HTERT RPE-1 (cell line): ENCODE data around the gene SDCCAG8.

Experiments
- in situ Hi-C: fragments of 300-500 bp; cut with MboI; formaldehyde crosslinking; loops from 4 replicates; pipeline ENCODE4 v1.14.3; 2020; ENCODE audit warnings: low sequenced_read_pairs

The SDCCAG8 gene

DNA sequence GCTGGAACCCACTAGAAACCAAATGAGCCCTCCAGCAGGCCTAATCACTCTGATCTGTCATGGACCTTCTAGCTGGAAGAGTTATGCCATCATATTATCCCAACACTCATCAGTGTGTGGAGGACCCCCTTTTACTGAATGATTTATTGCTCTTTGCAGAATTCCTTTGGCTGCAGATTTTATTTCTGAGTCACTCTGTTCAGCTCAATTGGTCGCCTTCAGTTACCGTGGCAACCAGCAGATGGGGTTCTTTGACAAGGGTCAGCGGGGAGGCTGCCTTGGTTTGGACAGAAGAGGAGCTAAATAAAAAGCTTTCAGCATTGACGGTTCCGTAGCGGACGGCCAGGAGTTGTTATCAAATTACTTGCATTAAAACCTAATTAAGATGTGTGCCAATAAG lies 220.1 kb downstream of the SDCCAG8 start:
- in situ Hi-C loops = no loop called here

DNA sequence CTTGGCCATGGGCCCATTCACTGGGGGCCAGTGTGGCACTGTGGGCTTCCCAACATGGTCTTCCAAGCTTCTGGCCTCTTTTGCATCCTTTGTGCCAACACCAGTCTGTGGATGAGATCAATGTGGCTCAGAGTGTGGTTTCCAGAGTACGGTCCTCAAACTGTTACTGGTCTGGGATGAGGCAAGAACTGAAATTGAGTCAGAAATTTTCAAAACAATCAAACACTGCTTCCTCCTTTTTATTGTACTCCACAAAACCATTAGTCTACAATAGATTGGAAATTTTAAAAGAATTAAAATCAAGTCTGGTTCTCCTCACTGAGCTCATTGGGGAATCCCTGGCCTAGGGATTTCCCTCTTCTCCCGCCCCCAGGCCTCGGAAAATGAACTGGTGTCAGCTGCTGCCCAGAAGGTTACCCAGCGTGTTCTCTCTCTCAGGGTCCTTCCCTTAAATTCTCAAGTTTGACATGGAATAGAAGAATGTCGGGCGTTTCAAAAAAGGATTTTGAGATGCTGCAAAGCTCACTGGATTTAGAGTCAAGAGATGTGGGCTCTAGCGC lies 222.0 kb downstream of the SDCCAG8 start:
- in situ Hi-C loops = no loop called here

DNA sequence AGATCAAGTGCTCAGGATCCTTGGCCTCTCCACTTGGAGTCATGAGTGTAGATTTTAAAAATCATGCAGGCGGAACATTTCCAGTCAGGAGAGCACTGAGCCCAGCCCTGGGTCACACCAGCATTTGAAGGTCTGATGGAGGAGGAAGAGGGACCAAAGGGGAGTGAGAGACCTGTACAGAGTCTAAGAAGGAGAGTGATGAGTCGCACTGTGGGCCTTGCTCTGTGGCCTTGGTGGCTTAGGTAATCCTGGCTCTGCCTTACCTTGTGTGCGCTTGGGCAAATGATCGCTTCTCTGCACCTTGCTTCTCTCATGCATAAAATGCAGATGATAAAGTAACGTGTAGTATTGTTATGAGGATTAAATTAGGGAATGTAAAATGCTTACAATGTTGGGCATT lies 225.3 kb downstream of the SDCCAG8 start:
- in situ Hi-C loops = no loop called here

DNA sequence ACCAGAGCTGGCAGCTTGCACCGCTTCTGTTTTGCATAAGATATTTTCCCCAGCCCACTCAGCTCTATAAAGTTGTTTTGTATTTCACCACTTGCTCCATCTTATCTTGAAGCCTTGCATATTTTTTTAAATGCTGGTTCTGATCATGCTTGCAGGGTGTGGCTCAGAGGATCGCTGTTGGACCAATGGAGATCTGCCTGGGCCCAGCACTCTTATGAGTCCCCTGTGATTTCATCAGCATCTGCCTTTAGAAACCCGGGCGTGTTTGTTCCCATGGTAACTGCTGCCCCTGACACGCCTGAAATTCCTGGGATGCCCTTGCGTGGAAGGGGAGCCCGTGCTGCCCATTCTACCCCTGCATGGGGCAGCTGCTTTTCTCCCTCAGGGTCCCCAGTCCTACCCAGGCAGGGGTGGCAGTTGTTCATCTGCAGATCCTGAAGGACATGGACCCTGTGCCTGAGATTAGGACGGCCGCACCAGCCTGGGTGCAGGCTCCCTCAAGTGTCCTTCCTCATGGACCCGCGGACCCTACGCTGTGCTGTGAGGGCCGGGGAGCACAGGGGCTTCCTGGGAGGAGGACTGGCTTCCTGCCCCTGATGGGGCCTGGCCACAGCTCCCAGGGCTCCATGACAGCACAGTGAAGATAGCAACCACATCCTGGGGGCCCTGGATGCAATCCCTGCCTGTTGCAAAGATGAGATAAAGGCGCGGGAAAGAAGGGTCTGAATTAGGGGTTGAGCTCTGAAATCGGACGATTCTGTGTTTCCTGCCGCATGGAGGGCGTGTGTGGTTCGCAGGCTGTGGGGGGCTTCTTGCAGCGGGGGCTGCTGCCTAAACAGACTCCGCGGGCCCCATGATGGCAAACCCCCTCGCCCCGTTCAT lies 226.5 kb downstream of the SDCCAG8 start:
- in situ Hi-C loops = no loop called here

DNA sequence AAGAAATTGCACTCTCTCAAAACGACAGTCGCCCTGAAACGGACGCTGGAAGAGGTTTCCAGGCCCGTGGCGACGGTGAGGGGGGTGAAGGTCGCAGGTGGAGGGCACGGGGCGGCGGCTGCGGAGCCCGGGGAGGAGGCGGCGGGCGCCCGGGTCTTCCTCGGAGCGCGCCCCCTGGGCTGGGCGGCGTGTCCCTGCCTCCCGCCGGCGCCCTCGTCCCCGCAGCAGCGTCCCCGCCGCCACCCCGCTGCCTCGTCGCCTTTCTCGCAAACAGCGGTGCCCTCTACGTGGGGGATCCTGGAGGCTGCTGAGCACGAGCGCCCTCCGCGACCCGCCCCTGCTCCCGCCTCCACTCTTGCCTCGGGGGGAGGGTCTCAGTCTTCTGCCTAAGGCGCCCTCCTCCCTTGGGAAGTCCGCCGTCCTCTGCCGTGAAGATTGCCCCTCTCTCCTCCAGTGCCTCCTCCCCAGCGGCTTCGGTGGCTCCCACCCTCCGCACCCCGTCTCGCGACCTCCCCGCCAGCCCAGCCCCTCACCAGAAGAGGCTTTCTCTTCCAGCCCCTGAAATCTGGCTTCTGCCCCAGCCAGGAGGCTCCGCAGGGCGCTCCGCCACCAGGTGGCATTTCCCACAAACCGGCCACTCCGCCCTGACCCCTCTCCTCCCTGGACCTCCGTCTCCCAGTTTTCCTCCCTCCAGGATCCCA lies 227.4 kb downstream of the SDCCAG8 start:
- in situ Hi-C loops = no loop called here

DNA sequence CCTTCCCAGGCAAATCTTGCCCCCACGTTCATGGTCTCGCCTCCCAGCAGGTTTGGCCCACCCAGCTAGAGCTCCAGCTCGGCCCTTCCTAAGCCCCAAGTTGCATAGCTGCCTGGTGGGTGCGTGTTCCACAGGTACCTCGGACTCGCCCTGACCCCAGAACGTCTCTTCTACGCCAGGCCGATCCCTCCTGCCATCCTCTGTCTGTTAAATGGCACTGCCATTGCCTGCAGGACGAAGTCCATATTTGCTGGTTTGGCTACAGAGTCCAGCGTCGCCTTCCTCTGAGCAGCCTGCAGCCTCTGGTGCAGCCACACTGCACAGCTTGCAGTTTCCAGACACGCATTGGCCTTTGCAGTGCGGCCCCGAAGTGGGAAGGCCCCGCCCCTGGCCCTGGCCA lies 228.1 kb downstream of the SDCCAG8 start:
- in situ Hi-C loops = no loop called here

DNA sequence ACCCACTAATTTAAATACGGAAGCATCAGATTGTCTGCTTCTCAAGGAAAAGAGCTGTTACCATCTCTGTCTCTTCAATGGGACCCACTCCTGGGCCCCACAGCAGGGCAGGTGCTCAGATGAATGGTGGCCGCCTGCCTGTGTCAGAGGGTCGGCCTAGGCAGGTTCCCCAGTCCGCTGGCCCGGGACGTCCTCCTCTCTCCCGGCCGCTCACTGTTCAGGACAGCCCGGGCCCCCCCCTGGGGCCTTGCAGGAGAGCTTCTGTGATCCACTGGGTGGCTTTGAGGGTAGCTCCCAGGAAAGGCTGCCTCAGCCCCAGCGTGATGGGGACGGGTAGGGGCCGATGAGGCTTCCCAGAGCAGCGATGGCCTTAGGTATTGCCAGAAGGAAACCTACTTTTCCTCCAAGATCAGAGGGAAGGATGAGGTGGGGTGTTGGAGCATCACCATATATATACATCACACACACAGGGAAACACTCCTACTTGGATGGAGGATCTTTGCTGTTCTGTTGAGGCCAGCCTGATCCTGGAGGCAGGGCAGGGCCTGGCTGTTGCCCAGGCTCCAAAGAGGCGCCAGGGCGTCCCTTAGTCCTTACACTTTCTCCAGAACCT lies 231.3 kb downstream of the SDCCAG8 start:
- in situ Hi-C loops = no loop called here

DNA sequence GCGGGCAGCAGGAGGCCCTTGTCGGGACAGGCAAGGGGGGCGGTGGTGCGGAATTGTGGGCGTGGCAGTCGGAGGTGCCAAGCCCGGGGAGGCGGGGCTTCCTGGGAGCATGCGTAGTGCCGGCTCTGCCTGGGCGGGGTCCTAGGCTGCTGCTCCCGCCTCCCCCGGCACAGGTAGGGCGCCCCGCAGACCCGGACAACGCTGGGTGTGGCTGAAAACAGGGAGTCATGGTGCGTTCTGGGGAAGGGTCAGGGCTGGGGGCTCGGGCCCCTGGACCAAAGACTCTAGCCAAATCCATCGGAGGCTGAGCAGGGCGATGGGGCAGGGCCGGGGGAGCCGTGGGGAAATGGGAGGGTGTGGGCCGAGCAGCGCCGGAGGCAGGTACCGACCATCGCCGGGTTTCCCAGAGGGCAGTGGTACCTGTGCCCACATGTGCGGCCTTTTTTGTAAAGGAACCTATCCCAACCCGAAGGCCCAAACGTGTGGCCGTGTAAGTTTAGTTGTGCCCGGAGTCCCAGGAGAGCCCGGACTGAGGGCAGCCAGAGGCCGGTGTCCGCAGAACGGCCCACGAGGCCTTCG lies 231.9 kb downstream of the SDCCAG8 start:
- in situ Hi-C loops = no loop called here

DNA sequence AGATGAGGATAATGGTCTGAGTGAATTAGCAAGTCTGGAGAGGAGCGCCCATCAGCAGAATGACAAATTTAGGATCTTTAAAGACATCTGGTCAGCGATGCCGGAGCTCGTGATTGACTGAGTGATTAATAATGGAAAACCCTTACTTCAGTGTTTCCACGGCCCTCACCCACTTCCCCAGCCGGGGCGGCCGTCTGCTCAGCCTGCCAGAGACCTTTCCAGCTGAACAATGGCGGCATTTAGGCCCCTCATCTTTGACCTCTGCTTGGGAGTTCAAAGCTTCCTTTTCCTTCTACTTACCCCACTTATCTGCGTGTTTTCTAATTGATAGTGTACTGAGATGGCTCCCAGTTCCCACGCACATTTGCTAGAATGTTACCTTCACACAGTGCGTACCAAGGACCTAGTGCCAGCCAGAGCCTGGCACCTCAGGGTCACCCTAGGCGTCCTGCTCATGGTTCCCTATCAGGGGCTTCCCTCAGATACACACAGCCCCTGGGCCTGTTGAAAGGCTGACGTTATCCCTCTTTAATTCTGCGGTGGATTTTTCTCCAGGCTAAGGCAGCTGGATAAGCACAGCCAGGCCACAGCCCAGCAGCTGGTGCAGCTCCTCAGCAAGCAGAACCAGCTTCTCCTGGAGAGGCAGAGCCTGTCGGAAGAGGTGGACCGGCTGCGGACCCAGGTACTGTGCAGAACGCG lies 232.8 kb downstream of the SDCCAG8 start:
- in situ Hi-C loops = no loop called here

DNA sequence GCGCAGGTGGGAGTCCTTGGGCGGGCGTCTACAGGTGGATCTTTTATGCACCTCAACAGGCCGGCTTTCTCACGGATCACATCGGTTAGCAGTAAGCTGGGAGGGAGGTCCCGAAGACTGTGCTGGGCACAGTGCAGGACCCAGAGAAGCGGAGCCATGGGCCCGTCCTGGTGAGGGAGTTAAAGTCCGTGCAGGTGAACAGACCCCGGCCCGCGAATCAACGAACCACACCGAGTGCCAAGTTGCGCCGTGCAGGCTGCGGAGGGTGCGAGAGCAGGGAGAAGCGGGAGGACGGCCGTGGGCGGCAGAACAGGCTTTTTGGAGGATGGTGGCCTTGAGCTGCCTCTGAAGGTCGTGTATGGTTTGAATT lies 233.3 kb downstream of the SDCCAG8 start:
- in situ Hi-C loops = no loop called here

DNA sequence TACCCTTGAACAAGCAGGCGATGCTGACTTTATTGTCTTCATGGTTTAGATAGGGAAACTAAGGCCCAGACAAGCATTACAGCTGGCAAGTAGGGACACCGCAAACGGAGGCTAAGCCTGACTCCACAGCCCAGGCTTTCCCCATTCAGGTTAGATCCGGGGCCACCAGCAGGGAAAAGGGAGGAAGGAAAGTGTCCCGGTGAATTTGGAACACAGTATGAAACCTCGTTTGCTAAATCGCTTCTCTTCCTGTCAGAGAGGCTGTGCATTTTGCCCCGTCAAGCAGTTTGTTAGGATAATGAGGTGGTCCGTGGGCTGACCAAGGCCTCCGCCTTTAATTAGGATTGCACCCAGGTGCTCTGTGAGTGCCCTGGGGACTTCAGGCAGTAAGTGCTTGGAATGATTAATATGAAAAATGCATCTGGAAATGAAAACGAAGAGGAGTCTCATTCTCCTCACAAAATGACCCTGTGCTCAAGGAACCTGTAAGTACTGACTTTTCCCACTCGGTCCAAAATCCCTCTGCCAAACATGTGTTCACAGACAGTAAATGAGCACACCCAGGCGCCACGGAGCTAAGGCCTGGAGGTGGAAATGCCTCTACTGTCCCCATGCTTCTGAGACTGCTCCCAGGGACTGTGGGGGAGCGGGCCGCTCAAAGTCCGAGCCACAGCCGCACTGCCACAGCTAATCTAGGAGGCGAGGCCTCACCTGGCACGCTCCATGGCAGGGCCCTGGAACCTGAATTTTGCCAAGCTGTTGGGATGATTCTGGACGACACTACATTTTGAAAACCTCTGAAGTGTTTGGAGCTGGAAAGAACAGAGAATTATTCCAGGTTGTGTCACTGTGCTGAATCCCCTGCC lies 234.1 kb downstream of the SDCCAG8 start:
- in situ Hi-C loops = no loop called here

DNA sequence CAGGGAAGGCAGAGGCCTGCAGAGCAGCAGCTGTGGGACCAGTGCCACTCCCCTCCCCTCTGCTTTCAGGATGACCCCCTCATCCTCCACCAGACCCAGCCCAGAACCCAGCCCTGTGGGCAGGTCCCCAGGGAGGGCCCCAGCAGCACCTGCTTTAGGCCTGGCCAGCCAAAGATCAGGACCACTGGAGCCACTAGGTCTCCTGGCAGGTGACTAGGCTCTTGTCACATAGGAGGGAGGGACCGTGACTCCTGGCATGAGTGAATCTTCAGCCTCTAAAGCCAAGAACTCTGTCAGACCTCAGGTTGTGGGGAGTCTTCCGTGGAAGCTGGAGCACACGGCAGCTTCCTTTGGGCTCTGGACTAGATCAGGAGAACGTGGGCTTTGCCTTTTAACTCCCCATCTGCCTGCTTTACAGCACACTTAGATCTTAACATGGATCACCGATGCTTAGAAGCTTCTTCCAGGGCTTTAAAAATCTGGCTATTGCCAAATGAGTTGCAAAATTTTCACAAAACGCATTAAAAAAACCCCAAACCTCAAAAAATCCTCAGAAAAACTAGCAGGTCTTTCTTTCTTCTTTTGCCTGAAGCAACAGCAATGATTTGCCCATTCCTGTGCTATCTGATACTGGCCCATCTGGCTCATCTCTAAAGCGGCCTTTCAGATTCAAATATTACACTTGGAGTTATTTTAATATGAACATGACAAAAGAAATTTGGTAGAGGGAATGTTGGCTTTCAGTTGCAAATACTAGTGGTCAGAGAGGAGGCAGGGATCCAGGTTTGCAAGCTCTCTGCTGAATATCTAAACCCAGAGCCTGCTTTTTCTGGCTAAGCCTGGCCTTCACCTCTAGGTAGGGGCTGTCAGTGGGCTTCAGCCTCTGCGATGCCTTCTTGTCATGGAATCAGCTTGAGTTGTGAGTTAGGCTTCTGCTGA lies 235.2 kb downstream of the SDCCAG8 start:
- in situ Hi-C loops = no loop called here

DNA sequence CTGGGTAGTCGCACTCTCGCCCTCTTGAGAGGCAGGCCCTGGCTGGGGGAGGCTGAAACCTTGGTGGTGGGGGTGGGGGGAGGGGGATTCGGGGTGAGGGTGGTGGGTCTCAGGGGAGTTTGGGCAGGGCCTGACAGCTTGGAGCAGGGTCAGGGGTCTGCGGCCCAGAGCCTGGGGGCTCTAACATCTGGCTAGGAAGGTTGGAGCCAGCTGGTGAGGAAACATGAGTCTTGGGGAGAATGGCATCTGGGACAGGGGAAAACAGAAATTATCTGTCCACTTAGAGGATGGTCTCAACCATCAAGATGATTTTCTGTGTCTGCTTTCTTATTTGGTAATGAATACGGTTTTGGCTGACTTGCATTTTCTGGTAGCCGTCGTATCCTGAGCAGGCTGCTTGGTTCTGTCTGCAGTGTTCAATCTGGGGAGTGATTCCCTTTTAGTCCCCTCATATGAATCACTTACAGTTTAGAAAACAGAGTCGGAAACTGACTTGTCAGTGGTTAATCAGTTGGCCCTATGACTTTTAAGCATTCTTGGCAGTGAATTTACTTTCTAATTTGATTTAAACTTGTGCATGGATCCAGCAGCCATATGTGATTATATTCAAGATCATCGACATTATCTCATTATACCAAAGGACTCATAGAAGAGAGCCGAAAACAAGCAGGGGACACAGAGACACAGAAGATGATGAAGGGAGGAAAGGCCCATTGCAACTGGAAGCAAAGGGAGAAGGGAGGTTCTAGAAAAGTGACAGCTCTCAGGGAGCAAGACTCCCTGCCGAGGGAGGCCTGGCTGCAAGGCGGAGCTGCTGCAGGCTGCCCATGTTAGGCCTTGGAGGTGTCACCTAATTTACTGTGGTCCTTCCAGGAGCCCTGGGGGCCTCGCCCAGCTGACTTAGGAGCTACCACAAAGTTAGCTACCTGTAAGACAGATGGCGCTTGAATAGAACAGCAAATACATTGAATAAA lies 237.6 kb downstream of the SDCCAG8 start:
- in situ Hi-C loops = no loop called here

DNA sequence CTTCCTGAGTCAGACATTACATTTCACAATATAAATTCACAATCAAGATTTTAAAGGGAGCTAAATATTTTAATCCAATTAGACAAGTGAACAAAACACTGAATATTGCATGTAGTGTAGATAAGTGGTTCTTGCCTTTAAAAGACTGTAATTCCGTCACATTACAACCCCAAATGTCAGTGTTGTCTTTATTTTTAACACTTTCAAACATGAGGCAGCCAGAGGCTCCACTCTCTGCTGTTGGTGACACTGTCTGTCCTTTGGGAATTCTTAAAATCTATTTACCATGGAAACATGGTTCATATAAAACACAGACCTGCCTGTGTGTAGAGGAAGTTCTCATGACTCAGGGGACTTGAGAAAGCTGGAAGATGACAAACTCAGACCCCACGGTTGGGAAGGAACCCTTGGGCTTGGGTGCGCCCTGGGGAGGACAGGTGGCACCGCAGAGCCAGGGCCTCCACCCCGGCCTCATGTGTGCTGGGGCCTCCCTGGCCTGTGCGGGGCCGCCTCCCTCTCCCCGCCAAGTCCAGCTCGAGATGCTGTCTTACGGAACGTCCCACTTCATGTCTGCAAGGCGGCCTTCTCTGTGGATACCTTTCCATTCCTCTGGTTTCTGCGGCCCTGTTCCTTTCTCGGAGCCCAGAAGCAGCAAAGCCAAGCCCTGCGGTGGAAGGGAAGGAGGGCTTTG lies 239.0 kb downstream of the SDCCAG8 start:
- in situ Hi-C loops = no loop called here

DNA sequence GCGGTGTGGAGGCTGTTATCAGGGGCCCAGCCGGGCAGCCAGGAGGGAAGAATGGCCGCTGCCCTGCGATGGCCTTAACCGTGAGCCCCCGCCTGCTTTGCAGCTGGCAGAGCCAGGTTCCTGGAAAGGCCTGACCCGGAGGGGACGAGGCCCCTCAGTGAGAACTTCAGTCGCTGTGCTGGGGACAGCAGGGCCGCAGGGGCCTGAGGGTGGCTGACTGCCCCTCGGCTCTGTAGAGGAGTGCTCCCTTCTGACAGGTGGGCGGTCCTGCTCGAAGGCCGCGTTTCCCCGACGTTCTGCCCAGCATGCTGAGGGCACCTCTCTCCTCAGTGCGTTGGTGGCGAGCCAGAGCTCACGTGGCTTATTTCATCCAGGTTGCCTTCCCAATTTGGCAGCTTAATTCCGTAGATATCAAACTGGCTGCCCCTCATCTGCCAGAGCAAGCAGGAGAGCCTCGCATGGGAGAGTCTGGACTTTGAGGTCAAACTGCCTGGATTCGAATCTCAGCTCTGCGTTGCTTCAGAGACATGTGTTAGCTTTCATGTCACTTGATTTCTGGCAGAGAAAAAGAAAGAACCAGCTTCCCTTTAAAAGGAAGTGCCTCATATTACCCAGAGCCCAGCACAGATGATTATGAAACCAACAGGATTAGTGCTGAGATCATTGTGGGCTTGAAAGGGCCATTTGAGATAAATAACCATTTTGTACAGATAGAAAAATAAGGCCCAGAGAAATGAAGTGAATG lies 239.8 kb downstream of the SDCCAG8 start:
- in situ Hi-C loops = no loop called here

DNA sequence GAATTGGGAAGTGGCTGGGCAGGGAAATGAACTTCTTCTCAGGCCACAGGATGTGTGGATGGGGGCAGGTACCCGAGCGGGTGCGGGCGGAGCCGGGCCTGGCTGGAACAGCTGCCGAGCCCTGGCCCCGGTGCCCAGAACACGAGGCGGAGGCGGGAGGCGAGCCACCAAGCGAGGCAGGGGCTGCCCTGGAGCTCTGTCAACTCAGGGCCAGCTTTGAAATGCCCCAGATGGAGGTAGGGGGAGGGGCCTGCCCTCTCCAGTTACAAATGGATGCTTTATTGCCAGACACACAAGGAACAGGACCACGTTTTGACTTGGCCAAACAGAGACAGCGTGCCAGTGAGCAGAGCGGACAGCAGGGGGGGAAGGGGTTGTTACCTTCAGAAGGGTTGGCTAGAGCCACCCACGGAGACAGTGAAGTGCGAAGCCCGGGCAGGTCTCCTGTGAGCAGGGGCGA lies 240.4 kb downstream of the SDCCAG8 start:
- in situ Hi-C loops = no loop called here
